Measurements from ENCODE around the gene SGF29.

Gene SGF29

DNA sequence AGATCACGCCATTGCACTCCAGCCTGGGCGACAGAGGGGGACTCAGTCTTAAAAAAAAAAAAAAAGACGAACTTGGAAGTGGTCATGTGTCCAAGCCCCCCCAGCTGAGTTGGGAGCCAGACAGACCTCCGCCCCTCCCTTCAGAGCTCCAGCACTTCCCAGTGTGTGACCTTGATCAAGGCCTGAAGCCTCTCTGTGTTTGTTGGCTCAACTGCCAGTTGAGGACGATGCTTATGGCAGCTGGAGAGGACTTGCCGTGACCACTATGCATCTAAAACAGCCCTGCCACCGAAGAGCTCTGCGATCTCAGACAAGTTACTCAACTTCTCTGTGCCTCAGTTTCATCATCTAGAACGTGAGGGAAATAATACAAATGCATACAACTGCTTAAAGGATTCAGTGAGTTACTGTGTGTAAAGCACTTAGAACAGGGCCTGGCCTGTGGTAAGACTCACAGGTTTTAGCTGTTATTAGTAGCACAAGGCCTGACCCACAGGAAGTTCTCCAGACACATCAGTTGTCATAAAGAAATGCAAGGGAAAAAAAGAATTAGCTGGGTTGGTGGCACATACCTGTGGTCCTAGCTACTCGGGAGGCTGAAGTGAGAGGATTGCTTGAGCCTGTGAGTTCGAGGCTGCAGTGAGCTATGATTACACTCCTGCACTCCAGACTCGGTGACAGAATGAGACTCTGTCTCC, 40.1 kb upstream of the SGF29 start:
- H3K4me3 ChIP-seq (ENCODE audit: control insufficient read depth, low read depth, low read length): no peak overlapping the region
- no peak for DNase-seq (ENCODE audit: low read depth)
- TF ChIP-seq, protein P1, sequence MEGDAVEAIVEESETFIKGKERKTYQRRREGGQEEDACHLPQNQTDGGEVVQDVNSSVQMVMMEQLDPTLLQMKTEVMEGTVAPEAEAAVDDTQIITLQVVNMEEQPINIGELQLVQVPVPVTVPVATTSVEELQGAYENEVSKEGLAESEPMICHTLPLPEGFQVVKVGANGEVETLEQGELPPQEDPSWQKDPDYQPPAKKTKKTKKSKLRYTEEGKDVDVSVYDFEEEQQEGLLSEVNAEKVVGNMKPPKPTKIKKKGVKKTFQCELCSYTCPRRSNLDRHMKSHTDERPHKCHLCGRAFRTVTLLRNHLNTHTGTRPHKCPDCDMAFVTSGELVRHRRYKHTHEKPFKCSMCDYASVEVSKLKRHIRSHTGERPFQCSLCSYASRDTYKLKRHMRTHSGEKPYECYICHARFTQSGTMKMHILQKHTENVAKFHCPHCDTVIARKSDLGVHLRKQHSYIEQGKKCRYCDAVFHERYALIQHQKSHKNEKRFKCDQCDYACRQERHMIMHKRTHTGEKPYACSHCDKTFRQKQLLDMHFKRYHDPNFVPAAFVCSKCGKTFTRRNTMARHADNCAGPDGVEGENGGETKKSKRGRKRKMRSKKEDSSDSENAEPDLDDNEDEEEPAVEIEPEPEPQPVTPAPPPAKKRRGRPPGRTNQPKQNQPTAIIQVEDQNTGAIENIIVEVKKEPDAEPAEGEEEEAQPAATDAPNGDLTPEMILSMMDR (conservative IDR thresholded peaks at IDR 0.05; ENCODE audit: control insufficient read depth, insufficient read depth, low read depth, low read length): no peak

DNA sequence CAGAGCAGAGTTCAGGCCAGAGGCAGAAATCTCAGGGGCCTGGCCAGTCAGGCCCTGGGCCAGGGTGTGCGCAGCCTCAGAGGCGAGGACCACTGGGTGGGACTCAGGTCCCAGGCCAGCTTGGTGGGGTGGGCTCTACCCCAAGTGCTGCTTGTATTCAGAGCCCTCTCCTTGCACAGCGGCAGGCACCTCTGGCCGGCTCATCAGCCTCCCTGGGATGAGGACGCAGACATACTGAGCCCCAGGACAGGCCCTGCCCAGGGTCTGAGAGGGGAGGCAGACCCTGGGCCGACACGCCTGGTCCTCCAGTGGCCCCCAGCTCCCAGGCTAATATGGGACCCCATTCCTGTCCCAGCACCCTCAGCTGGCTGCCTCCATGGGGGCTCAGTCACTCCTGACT, 39.5 kb upstream of the SGF29 start:
- DNase-seq (ENCODE audit: low read depth): no peak
- no peak overlapping the region for H3K4me3 ChIP-seq (ENCODE audit: control insufficient read depth, low read depth, low read length)
- TF ChIP-seq, protein P1 (conservative IDR thresholded peaks at IDR 0.05; ENCODE audit: control insufficient read depth, insufficient read depth, low read depth, low read length): no peak

DNA sequence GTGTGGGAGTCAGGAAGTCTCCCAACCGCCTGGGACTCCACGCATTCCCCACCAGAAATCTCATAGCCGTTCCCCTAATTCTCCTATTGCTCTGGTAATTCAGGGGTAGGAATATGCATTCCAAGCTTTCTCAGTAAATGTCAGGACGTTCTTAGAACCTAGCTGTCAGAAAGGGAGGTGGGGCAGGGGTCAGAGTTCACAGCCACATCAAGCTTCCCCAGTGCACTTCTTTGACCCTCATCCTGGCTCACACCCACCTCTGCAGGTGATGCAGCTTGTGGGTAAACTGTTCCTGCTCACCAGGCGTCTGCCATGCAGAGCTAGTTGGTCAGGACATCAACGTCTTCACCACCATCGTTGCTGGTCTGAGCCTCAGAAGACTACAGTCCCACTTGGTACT, 33.0 kb upstream of the SGF29 start:
- H3K4me3 ChIP-seq (ENCODE audit: control insufficient read depth, low read depth, low read length): no peak overlapping the region

DNA sequence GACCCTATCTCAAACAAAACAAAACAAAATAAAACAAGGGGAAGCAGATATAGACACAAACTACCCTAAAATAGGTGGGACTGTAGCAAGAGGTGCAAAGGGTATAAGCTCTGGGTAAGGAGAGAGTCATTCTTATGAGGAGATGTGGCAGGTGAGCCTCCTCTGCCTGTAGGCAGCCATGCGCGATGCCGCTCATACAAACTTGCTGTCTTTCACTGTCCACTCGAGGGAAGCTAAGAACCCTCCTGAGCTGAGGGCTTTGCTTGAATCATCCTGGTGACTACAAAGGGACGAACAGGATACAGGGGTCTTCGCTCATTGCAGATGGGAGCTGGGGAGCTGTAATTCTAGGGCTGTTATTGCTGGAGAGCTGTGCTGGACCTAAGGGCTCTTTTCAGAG, 32.3 kb upstream of the SGF29 start:
- TF ChIP-seq, protein P1 (conservative IDR thresholded peaks at IDR 0.05; ENCODE audit: control insufficient read depth, insufficient read depth, low read depth, low read length): no peak
- DNase-seq (ENCODE audit: low read depth): no peak
- H3K4me3 ChIP-seq (ENCODE audit: control insufficient read depth, low read depth, low read length): no peak overlapping the region

More for the DNA sequence above, 33.0 kb upstream of the SGF29 start:
- TF ChIP-seq, protein P1 (conservative IDR thresholded peaks at IDR 0.05; ENCODE audit: control insufficient read depth, insufficient read depth, low read depth, low read length): no peak
- DNase-seq (ENCODE audit: low read depth): no peak

GRCh38 chr16:28522792-28523191, 30.9 kb upstream of the SGF29 start:
- no peak overlapping the region for H3K4me3 ChIP-seq (ENCODE audit: control insufficient read depth, low read depth, low read length)
- TF ChIP-seq, protein P1 (conservative IDR thresholded peaks at IDR 0.05; ENCODE audit: control insufficient read depth, insufficient read depth, low read depth, low read length): no peak
- DNase-seq (ENCODE audit: low read depth): no peak

DNA sequence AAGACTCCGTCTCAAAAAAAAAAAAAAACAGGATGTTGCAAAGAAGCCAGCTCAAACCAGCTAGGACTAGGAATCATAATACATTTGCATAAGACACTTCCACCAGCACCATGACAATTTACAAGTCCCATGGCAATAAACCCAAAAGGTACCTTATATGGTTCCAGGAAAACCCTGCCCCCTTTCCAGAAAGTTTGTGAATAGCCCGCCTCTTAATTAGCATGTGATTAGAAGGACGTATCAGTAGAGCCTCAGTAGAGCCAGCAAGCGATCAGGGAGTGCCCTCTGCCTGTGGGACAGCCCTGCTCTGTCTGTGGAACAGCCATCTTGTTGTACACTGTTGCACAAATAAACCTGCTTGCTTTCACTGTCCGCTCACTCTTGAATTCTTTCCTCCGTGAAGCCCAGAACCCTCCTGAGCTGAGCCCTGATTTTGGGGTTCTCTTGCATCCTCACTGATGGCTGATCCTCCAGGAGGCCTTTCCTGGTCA, 29.0 kb upstream of the SGF29 start:
- TF ChIP-seq, protein P1 (conservative IDR thresholded peaks at IDR 0.05; ENCODE audit: control insufficient read depth, insufficient read depth, low read depth, low read length): no peak
- H3K4me3 ChIP-seq (ENCODE audit: control insufficient read depth, low read depth, low read length): no peak overlapping the region
- DNase-seq (ENCODE audit: low read depth): peak; percentile 12

Measured in fibroblast of mammary gland (primary cell).